WTC11 (cell line): ENCODE measurements around the gene PEX10. TPM values are rescaled to one million over a fixed set of nuclear protein-coding genes. Genes with fewer than 3 reads are reported as not detected.

ENCODE experiments used
- ATAC-seq: fragments of 200-7000 bp; cut with Tn5 transposase; 2 replicates; pipeline ENCODE4 v1.10.0; 2021; ENCODE audit warnings: mild to moderate bottlenecking, moderate library complexity
- CTCF ChIA-PET: fragments of 300-600 bp; sonication (Branson Sonifier 250); formaldehyde crosslinking; loops from one replicate; lab custom pipeline; 2021; ENCODE audit warnings: antibody characterized with exemption; lab: Charles Lee
- POLR2A ChIA-PET: fragments of 350-600 bp; sonication (Branson Sonifier 250); formaldehyde crosslinking; loops from one replicate; lab custom pipeline; 2021; ENCODE audit warnings: antibody characterized with exemption; lab: Charles Lee
- DNase-seq: peaks from one replicate; pipeline ENCODE4 v3.0.0; 2021; ENCODE audit warnings: low spot score
- H3K27ac Mint-ChIP-seq: 2 replicates; pipeline ENCODE4 v1.8.0; 2021; ENCODE audit warnings: mixed read lengths
- H3K27me3 Mint-ChIP-seq: 2 replicates; pipeline ENCODE4 v1.8.0; 2021; ENCODE audit warnings: low read depth, mild to moderate bottlenecking, moderate library complexity, mixed read lengths
- H3K36me3 Mint-ChIP-seq: 2 replicates; pipeline ENCODE4 v1.8.0; 2021; ENCODE audit warnings: mixed read lengths
- H3K4me1 Mint-ChIP-seq: 2 replicates; pipeline ENCODE4 v1.8.0; 2022; ENCODE audit warnings: mixed read lengths
- H3K4me3 Mint-ChIP-seq: 2 replicates; pipeline ENCODE4 v1.8.0; 2021; ENCODE audit warnings: mild to moderate bottlenecking, moderate library complexity, mixed read lengths
- H3K9me3 Mint-ChIP-seq: 2 replicates; pipeline ENCODE4 v1.8.0; 2021; ENCODE audit warnings: mixed read lengths
- CREB1 ChIP-seq: sonication (generic); formaldehyde crosslinking; IDR thresholded peaks from 2 replicates; pipeline ENCODE4 v1.8.0; 2023; ENCODE audit warnings: mild to moderate bottlenecking, missing genetic modification reagents
- CTCF ChIP-seq: fragments of 200-600 bp; IDR thresholded peaks from 2 replicates; pipeline ENCODE4 v1.8.0; 2022; ENCODE audit warnings: antibody characterized with exemption
- E2F5 ChIP-seq: sonication (generic); formaldehyde crosslinking; IDR thresholded peaks from 2 replicates; pipeline ENCODE4 v1.8.1; 2022; ENCODE audit warnings: mild to moderate bottlenecking, moderate library complexity, missing genetic modification reagents
- FOXJ3 ChIP-seq: sonication (generic); formaldehyde crosslinking; IDR thresholded peaks from 2 replicates; pipeline ENCODE4 v1.9.0; 2021; ENCODE audit warnings: missing genetic modification reagents, mild to moderate bottlenecking, borderline replicate concordance
- JAZF1 ChIP-seq: fragments of 250-450 bp; sonication (Bioruptor Pico); IDR thresholded peaks from 2 replicates; pipeline ENCODE4 v1.9.0; 2021; ENCODE audit warnings: moderate library complexity, mild to moderate bottlenecking, inconsistent platforms
- MYBL2 ChIP-seq: sonication (generic); formaldehyde crosslinking; IDR thresholded peaks from 2 replicates; pipeline ENCODE4 v1.8.1; 2023; ENCODE audit warnings: mild to moderate bottlenecking, moderate library complexity, missing genetic modification reagents
- NFYB ChIP-seq: sonication (generic); formaldehyde crosslinking; conservative IDR thresholded peaks from 2 replicates; pipeline ENCODE4 v1.8.0; 2022; ENCODE audit warnings: low read depth, missing genetic modification reagents
- RORB ChIP-seq: fragments of 250-450 bp; sonication (Bioruptor Pico); IDR thresholded peaks from 2 replicates; pipeline ENCODE4 v1.9.0; 2021; ENCODE audit warnings: mild to moderate bottlenecking
- TCF7 ChIP-seq: sonication (generic); formaldehyde crosslinking; IDR thresholded peaks from 2 replicates; pipeline ENCODE4 v1.8.0; 2022; ENCODE audit warnings: mild to moderate bottlenecking, low read depth, missing genetic modification reagents, moderate library complexity
- TEAD4 ChIP-seq: sonication (generic); formaldehyde crosslinking; IDR thresholded peaks from 2 replicates; pipeline ENCODE4 v1.8.0; 2022; ENCODE audit warnings: mild to moderate bottlenecking, missing genetic modification reagents
- USF2 ChIP-seq: sonication (generic); formaldehyde crosslinking; IDR thresholded peaks from 2 replicates; pipeline ENCODE4 v1.8.1; 2023; ENCODE audit warnings: mild to moderate bottlenecking, missing genetic modification reagents, moderate library complexity
- ZMAT4 ChIP-seq: fragments of 250-450 bp; sonication (Bioruptor Pico); IDR thresholded peaks from 2 replicates; pipeline ENCODE4 v1.9.0; 2021; ENCODE audit warnings: mild to moderate bottlenecking
- ZNF138 ChIP-seq: sonication (generic); formaldehyde crosslinking; conservative IDR thresholded peaks from 2 replicates; pipeline ENCODE4 v1.8.1; 2022; ENCODE audit warnings: mild to moderate bottlenecking, moderate library complexity, missing genetic modification reagents
- ZNF232 ChIP-seq: sonication (generic); formaldehyde crosslinking; IDR thresholded peaks from 2 replicates; pipeline ENCODE4 v1.8.0; 2022; ENCODE audit warnings: mild to moderate bottlenecking, missing genetic modification reagents
- total RNA-seq: library from RNA; stranded (reverse); gene quantifications from 3 replicates; pipeline ENCODE4 v1.2.3, GENCODE V29; 2021
- TF ChIP-seq, protein P1 (sequence below): sonication (generic); formaldehyde crosslinking; IDR thresholded peaks from 2 replicates; pipeline ENCODE4 v1.8.1; 2023; ENCODE audit warnings: mild to moderate bottlenecking, missing genetic modification reagents
- TF ChIP-seq, protein P2 (sequence below): sonication (generic); formaldehyde crosslinking; conservative IDR thresholded peaks from 2 replicates; pipeline ENCODE4 v1.8.1; 2022; ENCODE audit warnings: mild to moderate bottlenecking, missing genetic modification reagents
- TF ChIP-seq, protein P3 (sequence below): fragments of 250-450 bp; sonication (Bioruptor Pico); IDR thresholded peaks from 2 replicates; pipeline ENCODE4 v1.9.0; 2021; ENCODE audit warnings: moderate library complexity, mild to moderate bottlenecking, inconsistent platforms, borderline replicate concordance

The PEX10 gene
- total RNA-seq, 1 experiment from 2014 or later, result 29.3 TPM

- Mint-ChIP-seq H3K27me3 (no peaks in the 10 kb centered on the region), H3K27ac (peak overlapping the region; percentile 71; the same call in 1 of the 2 replicates), H3K4me3 (no peak overlapping the region), H3K36me3 (peaks cover 55% of the 10 kb centered on the region), H3K9me3 (no peaks in the 10 kb centered on the region), H3K4me1 (no peaks in the 10 kb centered on the region)
- ChIA-PET CTCF (no interaction called here), POLR2A (no interaction called here)
- DNase-seq (no peak), ATAC-seq (no peak)
- TF ChIP-seq NFYB (no peak), USF2 (CRISPR knock-in tag) (no peak), RORB (CRISPR knock-in tag) (no peak), E2F5 (no peak), MYBL2 (no peak), ZNF232 (CRISPR knock-in tag) (no peak), JAZF1 (CRISPR knock-in tag) (no peak)
- TF ChIP-seq, protein P1, sequence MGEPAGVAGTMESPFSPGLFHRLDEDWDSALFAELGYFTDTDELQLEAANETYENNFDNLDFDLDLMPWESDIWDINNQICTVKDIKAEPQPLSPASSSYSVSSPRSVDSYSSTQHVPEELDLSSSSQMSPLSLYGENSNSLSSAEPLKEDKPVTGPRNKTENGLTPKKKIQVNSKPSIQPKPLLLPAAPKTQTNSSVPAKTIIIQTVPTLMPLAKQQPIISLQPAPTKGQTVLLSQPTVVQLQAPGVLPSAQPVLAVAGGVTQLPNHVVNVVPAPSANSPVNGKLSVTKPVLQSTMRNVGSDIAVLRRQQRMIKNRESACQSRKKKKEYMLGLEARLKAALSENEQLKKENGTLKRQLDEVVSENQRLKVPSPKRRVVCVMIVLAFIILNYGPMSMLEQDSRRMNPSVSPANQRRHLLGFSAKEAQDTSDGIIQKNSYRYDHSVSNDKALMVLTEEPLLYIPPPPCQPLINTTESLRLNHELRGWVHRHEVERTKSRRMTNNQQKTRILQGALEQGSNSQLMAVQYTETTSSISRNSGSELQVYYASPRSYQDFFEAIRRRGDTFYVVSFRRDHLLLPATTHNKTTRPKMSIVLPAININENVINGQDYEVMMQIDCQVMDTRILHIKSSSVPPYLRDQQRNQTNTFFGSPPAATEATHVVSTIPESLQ (CRISPR knock-in tag), result no peak
- TF ChIP-seq, protein P2, sequence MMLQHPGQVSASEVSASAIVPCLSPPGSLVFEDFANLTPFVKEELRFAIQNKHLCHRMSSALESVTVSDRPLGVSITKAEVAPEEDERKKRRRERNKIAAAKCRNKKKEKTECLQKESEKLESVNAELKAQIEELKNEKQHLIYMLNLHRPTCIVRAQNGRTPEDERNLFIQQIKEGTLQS (CRISPR knock-in tag), result no peak
Measured at GRCh38 chr1:2398871-2399270, 13.5 kb downstream of the PEX10 start.

- Mint-ChIP-seq H3K27me3 (no peaks in the 10 kb centered on the region), H3K27ac (peak overlapping the region; percentile 63; the same call in 1 of the 2 replicates), H3K36me3 (peaks cover 49% of the 10 kb centered on the region), H3K4me1 (peaks cover 11% of the 10 kb centered on the region), H3K4me3 (no peak overlapping the region), H3K9me3 (no peaks in the 10 kb centered on the region)
- TF ChIP-seq CTCF (no peak), TEAD4 (CRISPR knock-in tag) (no peak), ZNF138 (CRISPR knock-in tag) (no peak), TCF7 (no peak), CREB1 (CRISPR knock-in tag) (no peak), FOXJ3 (CRISPR knock-in tag) (no peak), ZMAT4 (CRISPR knock-in tag) (no peak)
- TF ChIP-seq, protein P3, sequence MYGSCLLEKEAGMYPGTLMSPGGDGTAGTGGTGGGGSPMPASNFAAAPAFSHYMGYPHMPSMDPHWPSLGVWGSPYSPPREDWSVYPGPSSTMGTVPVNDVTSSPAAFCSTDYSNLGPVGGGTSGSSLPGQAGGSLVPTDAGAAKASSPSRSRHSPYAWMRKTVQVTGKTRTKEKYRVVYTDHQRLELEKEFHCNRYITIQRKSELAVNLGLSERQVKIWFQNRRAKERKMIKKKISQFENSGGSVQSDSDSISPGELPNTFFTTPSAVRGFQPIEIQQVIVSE (CRISPR knock-in tag), result no peak
- DNase-seq (no peak), ATAC-seq (no peak)
- ChIA-PET POLR2A (no interaction called here), CTCF (interaction anchor here (0.5 kb wide), 1 partner anchor 192 kb away, joined by 3 read pairs; no protein-coding TSS in a partner anchor)
Measured at GRCh38 chr1:2397007-2397679, 15.2 kb downstream of the PEX10 start.
